Ramos (cell line): ENCODE data around the gene PRKX.
"Not testable (repeated sequence)": the region's sequence is repeated elsewhere in the genome, so short reads cannot be mapped to it uniquely, and the experiment has no call there.

Experiments
- in situ Hi-C: fragments of 300-500 bp; cut with MboI; formaldehyde crosslinking; loops from one replicate; pipeline ENCODE4 v1.14.3; 2022; ENCODE audit warnings: low sequenced_read_pairs; ENCODE audit not compliant: unreplicated experiment

The PRKX gene

DNA sequence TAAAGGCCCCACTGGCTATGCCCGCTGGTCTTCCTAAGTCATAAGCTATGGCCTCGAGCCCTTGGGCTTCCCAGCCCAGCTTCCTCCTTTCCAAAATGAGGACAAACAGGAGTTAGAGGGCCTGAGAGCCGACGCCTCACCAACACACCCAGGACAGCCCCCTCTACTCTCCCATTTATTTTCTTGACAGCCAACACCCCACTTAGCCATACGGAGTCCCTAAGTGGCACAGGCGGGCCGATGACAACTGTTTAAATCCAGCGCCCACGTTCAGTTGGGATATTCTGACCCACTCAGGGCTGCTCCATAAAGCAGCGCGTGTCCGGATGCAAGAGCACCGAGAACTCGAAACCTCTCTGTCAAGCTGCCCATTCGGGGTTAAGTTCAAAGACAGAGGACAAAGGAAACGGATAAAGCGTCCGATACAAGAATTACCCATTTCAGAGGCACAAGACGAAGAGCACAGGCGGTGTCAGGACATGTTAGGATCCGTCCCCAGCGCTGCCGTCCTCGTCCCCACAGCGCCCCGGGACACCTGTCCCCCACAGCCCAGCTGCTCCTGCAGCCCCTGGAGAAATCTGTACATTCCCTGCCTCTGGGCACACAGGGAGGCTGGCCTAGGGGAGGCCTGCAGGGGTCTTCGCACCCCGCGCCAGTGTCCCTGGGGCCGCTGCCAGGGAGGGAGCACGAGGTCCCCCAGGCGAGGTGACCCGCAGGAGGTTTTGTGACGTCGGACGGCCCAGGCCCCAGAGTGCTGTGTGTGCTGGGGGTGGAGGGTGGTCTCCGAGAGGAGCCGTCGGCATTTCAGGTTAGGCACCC lies 1.2 kb downstream of the PRKX start:
- in situ Hi-C loops: no loop called here

DNA sequence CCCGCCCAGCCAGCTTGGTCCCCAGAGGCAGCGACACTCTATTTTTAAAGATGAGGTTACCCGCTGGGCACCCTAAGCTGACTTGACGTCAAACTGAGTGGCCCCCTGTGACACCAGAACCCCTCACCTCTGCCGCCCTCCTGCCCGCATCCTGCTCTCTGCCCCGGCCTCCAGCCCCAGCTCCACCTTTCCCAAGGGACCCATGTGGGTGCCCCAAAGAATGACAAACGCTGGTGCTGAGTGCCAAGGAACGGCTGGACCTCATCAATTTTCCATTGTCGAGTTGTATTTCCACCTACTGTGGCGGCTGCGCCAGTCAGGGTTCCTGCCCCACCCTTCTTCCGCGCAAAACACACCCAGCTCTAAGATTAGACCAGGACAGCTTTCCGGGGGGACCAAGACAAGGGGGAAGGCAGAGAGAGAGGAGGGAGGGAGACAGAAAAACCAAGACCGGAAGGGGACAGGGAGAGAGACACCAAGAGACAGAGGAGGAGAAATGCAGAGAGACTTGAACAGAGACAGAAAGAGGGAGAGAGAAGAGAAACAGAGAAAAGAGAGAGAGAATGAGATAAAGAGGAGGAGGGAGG lies 2.0 kb downstream of the PRKX start:
- in situ Hi-C loops: no loop called here

DNA sequence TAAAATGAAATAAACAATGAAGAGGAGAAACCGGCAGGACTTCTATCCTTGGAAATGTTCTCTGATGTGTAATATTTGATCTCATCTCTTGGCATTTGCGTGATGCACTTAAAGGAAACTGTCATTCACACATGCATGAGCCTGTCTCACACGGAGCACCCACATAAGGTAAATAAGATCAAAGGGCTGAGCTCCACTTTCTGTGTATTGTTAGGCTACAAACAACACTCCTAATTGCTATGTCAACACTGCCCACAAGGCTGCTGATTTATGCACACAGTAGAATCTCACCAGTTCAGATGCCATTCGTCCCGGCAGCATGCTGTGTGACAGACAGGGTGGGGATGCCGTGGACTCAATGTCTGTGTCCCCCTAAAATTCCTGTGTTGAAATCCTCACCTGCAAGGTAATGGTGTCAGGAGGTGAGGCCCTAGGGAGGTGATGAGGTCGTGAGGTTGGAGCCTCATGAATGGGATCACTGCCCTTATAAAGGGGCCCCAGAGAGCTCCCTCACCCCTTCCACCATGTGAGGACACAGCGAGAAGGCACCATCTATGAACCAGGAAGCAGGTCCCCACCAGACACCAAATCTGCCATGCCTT lies 5.7 kb downstream of the PRKX start:
- in situ Hi-C loops: not testable (repeated sequence)

DNA sequence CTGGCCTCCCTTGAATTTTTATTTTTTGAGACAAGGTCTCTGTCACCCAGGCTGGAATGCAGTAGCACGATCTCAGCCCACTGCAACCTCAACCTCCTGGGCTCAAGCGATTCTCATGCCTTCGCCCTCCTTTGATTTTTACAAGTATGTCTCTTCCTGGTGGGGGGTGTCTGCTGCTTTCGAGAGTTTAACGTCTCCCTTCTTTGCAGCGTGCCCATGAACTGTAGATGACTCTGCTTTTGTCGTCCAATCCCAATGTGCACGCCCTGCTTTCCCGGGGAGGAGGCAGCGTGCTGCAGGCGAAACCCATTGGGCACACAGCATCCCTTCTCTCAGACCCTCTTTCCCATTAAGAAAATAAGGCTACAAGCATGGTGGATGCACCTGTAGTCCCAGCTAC lies 7.0 kb downstream of the PRKX start:
- in situ Hi-C loops: no loop called here

DNA sequence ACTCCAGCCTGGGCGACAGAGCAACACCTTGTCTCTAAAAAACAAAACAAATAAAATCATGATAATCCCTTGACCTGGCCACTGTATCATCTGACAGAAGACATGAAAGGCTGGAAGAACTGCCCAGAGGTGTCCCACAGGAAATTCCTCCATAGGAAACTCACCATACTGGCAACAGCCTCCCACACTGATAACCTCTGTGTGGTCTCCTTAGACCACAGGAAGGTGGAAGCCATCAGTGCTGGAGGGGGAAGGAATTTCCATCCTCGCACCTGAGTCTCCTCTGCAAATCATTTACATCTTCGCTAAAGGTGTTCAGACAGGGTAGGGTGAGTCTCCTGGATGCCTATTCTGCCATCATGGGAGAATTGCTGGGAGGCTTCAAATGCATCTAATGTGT lies 10.2 kb downstream of the PRKX start:
- in situ Hi-C loops: not testable (repeated sequence)

DNA sequence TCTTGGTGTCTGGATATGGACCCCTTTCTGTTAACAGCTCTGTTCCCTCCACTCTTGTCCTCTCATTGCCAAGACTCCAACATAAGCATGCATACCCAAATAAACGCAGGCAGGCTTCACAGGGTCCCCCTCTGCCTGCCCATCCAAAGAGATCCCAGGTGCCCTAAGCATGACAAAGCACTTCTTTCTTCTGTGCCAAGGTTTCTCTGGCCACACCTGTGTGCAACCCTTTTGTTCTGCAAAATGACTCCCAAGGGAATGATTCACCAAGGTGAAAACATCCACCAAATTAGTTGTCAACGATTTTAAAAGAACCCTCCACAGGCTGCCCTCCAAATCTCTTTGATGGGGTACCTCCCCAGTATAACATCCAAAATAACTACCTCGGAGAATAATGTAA lies 11.4 kb downstream of the PRKX start:
- in situ Hi-C loops: not testable (repeated sequence)

DNA sequence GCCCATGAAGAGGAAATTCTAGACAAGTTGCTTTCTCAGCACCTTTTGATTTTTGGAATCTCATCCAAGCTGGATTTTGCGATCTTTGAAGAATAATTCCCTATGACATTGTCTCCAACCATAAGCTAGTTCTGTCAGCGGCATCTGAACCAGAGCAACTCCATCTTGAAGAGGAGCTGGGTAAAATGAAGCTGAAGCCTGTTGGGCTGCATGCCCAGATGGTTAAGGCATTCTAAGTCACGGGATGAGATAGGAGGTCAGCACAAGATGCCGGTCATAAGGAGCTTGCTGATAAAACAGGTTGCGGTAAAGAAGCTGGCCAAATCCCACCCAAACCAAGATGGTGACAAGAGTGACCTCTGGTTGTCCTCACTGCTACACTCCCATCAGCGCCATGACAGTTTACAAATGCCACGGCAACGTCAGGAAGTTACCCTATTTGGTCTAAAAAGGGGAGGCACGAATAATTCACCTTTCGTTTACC lies 12.0 kb downstream of the PRKX start:
- in situ Hi-C loops: not testable (repeated sequence)

DNA sequence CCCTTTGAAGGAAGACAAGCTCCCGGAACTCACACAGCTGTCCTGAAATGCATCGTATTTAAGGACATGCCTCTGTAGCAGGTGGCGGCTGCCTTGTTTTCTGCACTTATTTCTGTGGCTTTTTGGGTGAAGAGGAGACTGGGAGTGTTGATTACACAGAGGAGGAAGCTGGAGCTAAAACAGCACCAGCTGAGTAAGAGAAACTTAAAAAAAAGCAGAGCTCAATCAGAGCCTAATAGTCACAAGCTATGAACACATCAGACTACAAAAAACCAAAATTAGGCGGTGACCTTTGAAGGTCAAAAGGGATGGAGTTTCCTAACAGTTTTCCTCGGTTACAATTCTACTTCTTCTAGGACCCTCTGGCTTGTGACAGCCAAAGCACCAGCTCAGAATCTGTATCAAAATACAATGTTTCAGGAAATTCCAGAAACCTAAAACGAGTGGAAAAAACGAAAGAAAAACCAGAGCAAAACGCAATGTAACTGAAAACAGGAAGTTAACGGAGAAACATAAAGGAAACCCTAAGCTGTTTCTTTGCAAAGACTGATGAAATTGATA lies 13.5 kb downstream of the PRKX start:
- in situ Hi-C loops: no loop called here

DNA sequence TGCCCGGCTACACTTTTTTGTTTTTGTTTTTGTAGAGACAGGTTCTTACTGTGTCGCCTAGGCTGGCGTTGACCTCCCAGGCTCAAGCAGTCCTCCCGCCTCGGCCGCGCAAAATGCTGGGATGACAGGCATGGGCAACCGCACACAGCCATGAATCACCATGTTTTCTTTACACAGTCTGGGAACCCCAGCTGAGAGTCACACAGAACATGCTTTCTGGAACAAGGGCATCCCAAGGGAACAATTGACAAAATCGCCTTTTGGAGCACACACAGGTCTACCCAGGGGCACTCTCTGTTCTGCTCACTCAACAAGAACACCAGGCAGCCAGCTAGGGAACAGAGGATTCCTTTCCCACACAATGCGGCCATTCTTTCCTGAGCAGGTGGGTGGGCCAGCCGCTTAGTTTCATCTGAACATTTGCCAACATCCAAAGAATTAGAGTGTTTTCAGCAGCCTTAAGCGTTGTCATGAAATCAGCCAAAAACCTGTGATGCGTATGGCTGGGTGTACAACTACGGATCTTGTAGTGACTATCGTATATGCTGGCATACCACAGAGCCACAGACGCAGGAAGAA lies 15.7 kb downstream of the PRKX start:
- in situ Hi-C loops: no loop called here

DNA sequence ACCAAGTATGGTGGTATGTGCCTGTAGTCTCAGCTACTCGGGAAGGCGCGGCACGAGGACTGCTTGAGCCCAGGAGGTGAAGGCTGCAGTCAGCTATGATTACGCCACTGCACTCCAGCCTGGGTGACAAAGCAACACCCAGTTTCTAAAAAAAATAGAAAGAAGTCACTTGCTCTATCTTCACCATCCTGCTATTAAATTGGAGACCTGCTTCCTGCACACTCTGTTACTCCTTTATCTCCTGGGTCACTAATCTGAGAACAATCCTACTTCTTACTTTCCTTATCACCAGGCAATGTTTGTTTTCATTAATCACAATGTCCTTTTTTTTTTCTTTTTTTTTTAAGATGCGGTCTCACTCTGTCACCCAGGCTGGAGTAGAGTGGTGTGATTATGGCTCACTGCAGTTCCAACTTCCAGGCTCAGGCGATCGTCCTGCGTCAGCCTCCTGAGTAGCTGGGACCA lies 16.2 kb downstream of the PRKX start:
- in situ Hi-C loops: no loop called here

DNA sequence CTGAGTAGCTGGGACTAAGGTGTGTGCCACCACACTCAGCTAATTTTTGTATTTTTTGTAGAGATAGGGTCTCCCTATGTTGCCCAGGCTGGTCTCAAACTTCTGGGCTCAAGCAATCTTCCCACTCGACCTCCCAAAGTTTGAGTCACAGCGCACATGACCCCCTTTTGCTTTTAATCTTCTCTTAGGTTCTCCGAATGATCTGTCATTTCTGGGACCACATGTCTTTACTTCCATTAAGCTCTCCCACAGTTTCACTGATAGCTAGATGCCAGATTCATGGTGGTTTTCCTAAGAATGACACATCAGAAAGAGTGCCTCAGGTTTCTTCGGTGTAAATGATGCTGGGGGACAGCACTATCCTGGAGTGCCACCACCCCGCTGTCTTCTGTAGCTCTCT lies 17.9 kb downstream of the PRKX start:
- in situ Hi-C loops: no loop called here

DNA sequence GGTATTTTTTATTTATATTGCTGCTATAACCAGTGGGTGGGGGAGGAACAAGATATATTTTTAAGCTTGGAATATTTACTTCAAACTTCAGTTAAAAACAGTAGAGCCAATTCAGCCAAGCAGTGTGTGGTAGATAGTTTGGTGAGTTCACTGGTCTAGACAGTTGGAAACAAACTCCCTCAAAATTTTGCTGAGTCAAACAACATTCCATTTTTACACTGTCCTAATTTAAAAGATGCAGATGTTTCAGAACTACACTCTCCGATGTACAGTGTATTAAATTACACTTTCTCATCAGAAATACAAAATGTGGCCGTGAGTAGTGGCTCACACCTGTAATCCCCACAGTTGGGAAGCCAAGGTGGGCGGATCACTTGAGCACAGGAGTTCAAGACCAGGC lies 23.3 kb downstream of the PRKX start:
- in situ Hi-C loops: no loop called here

DNA sequence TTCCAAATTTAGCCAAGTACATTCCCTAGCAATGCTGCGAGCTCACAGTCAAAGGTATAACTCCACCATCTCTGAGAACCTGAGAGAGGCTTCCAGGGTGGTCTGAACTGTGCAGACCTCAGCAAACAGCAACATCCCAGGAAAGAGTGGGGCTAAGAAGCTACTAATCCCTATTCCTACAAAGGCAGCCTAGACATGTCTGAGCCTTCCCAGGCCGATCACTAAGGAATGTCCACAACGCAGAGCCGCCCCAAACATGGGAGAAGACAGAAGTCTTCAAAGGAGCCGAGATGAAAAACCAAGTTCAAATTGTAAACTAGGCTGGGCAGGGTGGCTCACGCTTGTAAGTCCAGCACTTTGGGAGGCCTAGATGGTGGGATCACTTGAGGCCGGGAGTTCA lies 30.2 kb downstream of the PRKX start:
- in situ Hi-C loops: not testable (repeated sequence)

DNA sequence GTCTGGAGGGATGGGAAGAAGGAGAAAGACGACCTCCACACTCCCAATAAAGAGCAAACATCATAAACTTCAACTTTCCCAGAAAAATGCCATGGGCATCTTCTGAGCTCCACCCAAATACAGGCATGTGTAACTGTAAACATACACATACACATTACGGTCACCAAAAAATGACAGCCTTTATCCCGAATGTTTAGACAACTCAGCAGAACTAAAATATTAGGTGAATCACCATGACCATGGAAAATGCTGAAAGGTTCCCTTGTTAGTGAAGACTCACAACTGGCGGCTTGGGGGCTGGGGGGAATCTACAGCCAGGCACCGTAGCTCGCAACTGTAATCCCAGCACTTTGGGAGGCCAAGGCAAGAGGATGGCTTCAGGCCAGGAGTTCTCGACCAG lies 33.0 kb downstream of the PRKX start:
- in situ Hi-C loops: no loop called here

DNA sequence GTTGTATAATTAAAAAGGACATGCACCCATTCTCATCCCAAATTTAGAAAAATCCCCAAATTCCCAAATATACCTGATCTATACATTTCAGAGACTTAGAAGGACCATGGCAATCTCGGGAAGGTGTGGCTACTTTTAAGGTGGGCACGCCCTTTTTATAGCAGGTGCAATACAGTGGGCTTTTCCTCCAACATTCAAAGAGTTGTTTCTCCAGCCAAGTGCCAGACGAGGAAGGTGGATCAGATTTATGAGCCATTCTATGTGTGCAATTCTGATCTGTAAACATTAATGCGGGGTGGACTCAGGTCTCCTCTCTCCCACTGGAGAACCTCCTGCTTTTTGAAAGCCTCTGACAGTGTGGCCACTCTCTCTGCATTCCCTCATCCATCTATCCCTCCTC lies 33.8 kb downstream of the PRKX start:
- in situ Hi-C loops: no loop called here

DNA sequence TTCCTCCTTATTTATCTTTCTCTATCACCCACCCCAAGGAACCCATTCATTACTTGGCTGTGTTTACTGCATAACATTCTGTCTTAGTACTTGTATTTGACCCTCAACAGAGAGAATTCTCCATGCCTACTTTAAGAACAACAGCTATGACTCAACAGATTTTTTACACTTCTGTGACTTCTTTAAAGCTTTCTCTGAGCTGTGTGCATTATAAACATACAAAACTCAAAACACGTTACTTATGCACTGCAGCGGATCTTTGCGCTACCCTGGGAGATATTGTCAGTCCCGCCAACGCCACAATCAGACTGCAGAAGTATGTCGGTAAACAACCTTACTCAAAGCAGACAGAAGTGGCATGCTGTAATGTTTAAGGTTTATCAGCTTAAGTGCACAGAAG lies 35.1 kb downstream of the PRKX start:
- in situ Hi-C loops: no loop called here

DNA sequence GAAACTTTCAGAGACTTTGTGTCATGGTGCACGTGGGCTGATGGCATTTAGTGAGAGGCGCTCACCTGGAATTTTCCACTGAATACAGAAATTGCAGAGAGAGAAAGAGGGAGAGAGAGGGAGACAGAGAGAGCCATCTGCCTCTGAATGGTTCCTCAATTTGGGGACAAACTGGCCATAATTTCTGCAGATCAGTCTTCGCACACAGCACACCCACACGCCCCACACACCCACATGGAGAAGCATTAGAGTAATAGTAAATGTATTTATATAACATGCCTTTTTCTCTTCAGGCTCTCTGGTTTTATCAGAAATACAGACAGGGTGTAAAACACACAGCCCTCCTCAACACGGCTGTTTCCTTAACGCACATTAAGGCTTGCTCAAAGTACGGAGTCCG lies 38.6 kb downstream of the PRKX start:
- in situ Hi-C loops: no loop called here

DNA sequence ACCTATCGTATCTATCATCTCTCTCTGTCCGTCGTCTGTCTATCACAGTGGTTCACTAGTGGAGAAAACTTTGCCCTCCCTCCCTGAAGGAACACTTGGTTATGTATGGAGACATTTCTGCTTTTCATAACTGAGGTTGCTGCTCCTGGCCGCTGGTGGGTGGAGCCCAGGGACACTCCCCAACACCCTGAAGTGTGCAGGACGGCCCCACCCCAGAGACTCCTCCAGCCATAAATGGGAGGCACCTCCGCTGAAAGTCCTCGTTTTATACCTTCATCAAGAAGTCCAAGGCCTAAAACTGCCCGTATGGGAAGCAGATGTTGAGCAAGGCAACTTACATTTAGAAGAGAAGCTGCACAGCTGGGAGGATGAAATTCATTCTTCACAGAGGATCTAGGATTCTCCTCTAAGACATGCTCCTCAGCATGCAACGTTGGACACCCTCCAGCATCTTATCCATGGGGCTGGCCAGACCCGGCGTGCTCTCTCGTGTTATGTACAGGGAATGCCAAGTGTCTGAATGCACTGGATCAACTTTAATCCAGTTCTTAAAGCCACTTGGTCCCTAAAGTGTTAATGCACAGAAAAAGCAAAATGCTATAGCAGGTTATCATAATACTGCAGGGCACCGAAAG lies 43.5 kb downstream of the PRKX start:
- in situ Hi-C loops: no loop called here

DNA sequence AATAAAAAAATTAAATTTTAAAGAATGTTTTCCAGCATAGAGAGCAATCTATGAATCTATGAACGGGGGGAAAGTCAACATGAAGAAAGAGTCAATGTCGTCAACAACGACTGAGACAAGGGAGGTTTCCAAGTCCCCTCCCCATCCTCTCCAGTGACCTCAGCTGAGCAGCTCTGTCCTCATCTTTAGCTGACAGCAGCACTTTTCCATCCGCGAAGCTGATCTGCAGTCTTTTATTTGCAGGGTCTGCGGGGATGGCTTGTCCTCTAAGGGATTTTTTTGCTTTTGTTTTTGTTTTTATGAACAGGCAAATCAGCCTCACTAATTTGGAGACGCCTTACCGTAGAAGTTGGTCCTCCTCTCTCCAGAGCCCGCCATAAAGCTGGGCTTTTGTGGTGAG lies 46.5 kb downstream of the PRKX start:
- in situ Hi-C loops: no loop called here

DNA sequence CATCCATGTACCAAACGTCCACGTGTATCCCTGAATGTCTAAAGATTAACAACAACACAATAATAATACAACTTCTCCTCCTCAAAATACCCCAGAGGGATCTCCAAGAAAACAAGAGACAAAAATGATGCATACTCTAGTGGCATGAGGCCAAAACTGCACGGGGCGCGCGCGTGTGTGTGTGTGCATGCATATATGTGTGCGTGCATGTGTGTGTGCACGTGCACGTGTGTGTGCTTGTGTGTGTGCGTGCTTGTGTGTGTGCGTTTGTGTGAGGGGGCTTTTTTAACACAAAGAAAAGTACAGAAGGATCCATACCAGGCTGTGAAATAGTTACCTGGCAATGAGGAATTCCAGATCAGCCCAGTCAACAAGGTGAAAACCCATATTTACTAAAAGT lies 48.5 kb downstream of the PRKX start:
- in situ Hi-C loops: no loop called here
